GM23248 (cell line): ENCODE measurements around the gene GAMT.

Experiments
- EZH2 ChIP-seq: fragments of 200-600 bp; sonication (generic); IDR thresholded peaks from 2 replicates; pipeline ENCODE4 v1.6.1; 2018; ENCODE audit warnings: antibody characterized with exemption, mild to moderate bottlenecking; ENCODE audit not compliant: insufficient read depth, poor library complexity, severe bottlenecking
- EZH2phosphoT487 ChIP-seq: fragments of 200-600 bp; sonication (generic); IDR thresholded peaks from 2 replicates; pipeline ENCODE4 v1.6.1; 2018; ENCODE audit warnings: antibody characterized with exemption, moderate library complexity, mild to moderate bottlenecking, low read depth; ENCODE audit not compliant: insufficient read depth

GRCh38 chr19:1427221-1427920, 26.0 kb upstream of the GAMT start:
- no peak for TF ChIP-seq EZH2phosphoT487
- no peak for TF ChIP-seq EZH2
